ENCODE data around the gene CRHBP.
A peak's percentile ranks its signal among the peaks of the same experiment; 100 is the strongest.
"Not testable (repeated sequence)": the region's sequence is repeated elsewhere in the genome, so short reads cannot be mapped to it uniquely, and the experiment has no call there.

The CRHBP gene

DNA sequence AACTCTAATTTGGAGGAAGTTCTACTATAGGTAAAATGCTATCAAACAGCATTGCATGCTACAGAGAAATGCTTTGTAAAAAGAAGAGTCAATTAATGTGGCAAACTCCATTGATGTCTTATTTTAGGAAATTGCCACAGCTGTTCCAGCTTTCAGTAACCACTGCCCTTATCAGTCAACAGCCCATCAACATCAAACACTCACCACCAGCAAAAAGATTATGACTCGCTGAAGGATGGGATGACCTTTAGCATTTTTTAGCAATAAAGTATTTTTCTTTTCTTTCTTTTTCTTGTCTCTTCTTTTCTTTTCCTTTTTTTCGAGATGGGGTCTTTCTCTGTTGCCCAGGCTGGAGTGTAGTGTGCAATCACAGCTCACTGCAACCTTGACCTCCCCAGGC, 26.0 kb downstream of the CRHBP start:
- no peak overlapping the region for H3K4me3 ChIP-seq (ENCODE audit: low read depth, low read length)
- DNase-seq (ENCODE audit: low read depth), result no peak
- TF ChIP-seq, protein P1, sequence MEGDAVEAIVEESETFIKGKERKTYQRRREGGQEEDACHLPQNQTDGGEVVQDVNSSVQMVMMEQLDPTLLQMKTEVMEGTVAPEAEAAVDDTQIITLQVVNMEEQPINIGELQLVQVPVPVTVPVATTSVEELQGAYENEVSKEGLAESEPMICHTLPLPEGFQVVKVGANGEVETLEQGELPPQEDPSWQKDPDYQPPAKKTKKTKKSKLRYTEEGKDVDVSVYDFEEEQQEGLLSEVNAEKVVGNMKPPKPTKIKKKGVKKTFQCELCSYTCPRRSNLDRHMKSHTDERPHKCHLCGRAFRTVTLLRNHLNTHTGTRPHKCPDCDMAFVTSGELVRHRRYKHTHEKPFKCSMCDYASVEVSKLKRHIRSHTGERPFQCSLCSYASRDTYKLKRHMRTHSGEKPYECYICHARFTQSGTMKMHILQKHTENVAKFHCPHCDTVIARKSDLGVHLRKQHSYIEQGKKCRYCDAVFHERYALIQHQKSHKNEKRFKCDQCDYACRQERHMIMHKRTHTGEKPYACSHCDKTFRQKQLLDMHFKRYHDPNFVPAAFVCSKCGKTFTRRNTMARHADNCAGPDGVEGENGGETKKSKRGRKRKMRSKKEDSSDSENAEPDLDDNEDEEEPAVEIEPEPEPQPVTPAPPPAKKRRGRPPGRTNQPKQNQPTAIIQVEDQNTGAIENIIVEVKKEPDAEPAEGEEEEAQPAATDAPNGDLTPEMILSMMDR (IDR thresholded peaks at IDR 0.05; ENCODE audit: low read depth, low read length), result no peak

DNA sequence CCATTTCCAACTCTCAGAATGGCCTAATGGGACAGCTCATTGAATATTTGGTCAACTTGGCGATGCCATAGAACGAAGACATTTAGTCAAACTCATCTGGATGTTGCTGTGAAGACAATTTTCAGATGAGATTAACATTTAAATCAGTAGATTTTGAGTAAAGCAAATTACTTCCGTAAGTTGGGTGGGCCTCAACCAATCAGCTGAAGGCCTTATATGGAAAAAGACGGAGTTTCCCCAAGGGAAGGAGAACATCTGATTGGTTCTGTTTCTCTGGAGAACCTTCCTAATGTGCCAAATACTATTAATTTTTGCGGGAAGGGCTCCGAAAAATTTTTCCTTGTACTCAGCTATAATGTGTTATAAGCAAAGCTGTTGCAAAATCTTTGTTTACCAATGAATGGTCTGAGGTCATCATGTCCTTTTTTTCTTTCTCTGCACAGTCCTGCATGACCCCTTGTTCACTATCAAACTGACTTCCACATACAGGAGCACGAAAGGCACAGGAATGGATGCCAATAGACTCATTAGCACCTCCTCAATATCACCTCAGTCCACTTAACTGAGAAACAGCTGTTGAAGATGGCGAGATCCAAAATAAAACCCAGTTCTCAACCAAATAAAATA, 27.8 kb downstream of the CRHBP start:
- TF ChIP-seq, protein P1 (IDR thresholded peaks at IDR 0.05; ENCODE audit: low read depth, low read length), result no peak
- TF ChIP-seq POLR2A (IDR thresholded peaks at IDR 0.05; ENCODE audit: extremely low read depth, insufficient read length), result no peak
- TF ChIP-seq, protein P2, sequence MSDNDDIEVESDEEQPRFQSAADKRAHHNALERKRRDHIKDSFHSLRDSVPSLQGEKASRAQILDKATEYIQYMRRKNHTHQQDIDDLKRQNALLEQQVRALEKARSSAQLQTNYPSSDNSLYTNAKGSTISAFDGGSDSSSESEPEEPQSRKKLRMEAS (IDR thresholded peaks at IDR 0.05; ENCODE audit: low read depth, low read length), result no peak
- H3K4me3 ChIP-seq (ENCODE audit: low read depth, low read length), result no peak overlapping the region
- no peak for DNase-seq (ENCODE audit: low read depth)

DNA sequence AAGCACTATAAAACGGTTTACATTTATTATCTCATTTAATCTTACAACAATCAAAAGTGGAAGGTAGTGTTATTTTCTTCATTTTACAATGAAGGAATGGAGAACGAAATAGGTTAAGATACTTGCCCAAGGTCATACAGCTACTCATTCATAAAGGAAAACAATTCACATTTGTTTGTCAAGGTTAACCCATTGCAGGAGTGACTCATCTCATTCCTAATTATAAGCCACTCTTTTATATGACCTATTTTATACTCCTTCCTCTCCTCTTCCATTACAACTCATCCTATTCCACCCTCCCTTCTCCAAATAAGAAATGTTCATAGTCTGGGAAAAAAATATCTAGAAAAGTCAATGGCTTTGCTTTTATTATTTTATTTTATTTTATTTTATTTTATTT, 29.6 kb downstream of the CRHBP start:
- TF ChIP-seq, protein P1 (IDR thresholded peaks at IDR 0.05; ENCODE audit: low read depth, low read length), result no peak
- H3K4me3 ChIP-seq (ENCODE audit: low read depth, low read length), result no peak overlapping the region
- no peak for DNase-seq (ENCODE audit: low read depth)

DNA sequence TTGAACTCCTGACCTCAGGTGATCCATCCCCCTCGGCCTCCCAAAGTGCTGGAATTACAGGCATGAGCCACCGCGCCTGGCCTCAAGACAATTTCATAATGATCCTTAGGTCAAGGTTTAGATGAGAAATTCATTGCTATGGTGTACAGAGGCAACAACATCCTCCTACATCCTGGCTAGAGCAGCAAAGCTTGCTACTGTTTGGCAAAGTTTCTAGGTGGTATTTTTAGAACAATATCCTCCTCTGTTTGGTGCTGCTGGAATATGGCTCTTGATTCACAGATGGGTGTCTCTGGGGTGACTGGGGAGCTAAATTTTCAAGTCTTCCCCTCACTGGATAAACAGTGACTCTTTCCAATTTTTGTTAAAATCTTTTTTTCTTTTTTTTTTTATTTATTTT, 30.6 kb downstream of the CRHBP start:
- H3K4me3 ChIP-seq (ENCODE audit: low read depth, low read length), result no peak overlapping the region
- no peak for DNase-seq (ENCODE audit: low read depth)
- no peak for TF ChIP-seq MYC (IDR thresholded peaks at IDR 0.05; ENCODE audit: low read depth, low read length)

DNA sequence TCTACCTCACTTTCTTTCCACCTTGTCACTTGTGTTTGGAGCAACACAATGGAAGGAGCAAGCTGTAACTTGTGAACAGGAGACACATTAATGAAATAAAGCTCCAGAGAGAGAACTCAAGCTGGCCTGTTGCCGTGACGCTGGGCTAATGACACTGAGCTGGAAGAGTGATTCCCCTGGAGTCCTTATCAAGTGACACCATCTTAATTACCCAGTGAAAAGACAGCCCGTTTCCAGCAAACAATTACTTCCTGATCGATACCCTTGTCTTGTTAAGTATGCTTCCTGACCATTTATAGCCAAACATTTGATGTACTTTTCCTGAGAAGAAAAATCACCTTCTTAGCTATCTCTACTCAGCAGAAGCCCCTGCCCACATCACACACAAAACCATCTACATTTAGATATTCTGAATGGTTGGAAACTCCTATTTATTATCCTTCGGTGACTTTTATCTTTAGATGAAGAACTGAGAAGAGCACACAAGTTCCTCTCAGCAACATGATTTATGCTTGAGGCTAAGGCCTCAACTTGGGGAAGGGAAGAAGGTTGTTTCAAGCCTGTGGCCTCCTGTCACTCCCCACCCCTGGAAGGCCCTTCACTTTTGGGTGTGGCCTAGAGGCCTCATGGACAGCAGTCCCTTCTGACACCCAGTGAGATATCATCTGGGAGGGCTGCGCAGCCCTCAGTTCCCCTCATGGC, 34.1 kb downstream of the CRHBP start:
- no peak for DNase-seq (ENCODE audit: low read depth)

DNA sequence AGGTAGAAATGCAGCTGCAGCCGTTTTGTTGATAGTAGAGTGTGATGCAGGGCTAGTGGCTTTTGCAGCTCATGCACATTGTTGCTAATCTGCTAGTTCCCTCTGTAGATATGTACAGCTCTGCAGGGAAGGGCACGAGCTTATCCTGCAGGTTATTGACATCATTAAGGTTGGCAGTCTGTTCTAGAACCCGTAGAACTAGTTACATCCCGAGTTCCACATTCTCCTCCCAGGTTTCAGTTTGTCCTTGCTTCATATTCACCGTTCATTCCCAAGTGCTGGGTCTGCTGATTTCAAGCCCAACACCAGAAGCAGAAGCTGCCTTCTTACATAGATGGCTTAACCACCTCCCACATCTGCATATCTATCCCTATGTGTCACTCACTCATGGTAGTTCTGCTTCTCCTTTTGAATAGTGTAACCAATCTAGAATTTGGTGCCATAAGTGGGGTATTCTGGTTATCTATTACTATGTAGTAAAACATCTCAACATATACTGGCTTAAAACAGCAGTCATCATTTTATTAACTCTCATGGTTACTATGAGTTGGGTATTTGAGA, 38.1 kb downstream of the CRHBP start:
- DNase-seq (ENCODE audit: low read depth), result peak; percentile 17
- no peak overlapping the region for H3K4me3 ChIP-seq (ENCODE audit: low read depth, low read length)
- TF ChIP-seq POLR2A (IDR thresholded peaks at IDR 0.05; ENCODE audit: extremely low read depth, insufficient read length) (no peak), MYC (IDR thresholded peaks at IDR 0.05; ENCODE audit: low read depth, low read length) (no peak)
- TF ChIP-seq, protein P1 (IDR thresholded peaks at IDR 0.05; ENCODE audit: low read depth, low read length), result no peak
- TF ChIP-seq, protein P2 (IDR thresholded peaks at IDR 0.05; ENCODE audit: low read depth, low read length), result no peak

More for the DNA sequence above, 34.1 kb downstream of the CRHBP start:
- H3K4me3 ChIP-seq (ENCODE audit: low read depth, low read length), result no peak overlapping the region
- no peak for TF ChIP-seq POLR2A (IDR thresholded peaks at IDR 0.05; ENCODE audit: extremely low read depth, insufficient read length)
- TF ChIP-seq, protein P2 (IDR thresholded peaks at IDR 0.05; ENCODE audit: low read depth, low read length), result no peak
- no peak for TF ChIP-seq MYC (IDR thresholded peaks at IDR 0.05; ENCODE audit: low read depth, low read length)
- TF ChIP-seq, protein P1 (IDR thresholded peaks at IDR 0.05; ENCODE audit: low read depth, low read length), result no peak

DNA sequence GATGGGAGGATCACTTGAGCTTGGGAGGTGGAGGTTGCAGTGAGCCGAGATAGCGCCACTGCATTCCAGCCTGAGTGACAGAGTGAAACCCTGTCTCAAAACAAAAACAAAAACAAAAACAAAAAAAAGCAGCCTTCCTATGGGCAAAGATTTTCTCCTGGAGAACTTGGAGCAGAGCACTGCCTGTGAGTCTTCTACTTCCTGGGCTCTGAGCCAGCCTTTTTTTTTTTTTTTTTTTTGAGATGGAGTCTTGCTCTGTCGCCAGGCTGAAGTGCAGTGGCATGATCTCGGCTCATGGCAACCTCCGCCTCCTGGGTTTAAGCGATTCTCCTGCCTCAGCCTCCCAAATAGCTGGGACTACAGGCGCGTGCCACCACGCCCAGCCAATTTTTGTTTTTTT, 40.6 kb downstream of the CRHBP start:
- H3K4me3 ChIP-seq (ENCODE audit: low read depth, low read length); DNase-seq (ENCODE audit: low read depth): not testable (repeated sequence)
